ENCODE results near the gene NCF4.

NCF4 gene

DNA sequence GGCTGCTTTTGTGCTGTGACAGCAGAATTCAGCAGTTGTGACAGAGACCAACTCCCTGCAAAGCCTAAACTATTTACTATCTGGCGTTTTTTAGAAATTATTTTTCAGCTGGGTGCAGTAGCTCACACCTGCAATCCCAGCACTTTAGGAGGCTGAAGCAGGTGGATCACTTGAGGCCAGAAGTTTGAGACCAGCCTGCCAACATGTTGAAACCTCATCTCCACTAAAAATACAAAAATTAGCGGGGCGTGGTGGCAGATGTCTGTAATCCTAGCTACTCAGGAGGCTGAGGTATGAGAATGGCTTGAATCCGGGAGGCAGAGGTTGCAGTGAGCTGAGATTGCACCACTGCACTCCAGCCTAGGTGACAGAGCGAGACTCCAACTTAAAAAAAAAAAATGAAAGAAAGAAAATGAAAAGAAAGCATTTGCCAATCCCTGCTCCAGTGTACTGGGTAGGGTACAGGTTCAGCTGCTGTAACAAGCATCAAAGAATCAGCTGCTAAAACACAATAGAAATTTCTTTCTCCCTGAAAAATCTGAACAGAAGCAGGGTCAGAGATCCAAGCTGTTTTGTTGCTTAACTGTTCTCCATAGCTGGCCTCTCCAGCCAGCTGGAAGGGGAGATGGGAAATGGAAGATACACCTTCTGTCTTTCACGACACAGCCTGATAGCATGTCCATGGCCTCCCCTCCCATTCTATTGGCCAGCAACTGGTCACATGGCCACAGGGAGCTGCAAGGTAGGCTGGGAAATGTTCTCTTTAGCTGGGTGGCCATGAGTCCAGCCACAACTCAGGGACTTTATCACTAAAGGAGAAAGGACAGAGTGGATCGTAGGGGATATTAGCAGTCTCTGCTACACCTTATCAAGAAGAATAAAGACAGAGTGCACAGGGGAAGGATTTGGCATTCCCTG lies 8.5 kb upstream of the NCF4 start:
- no peak for DNase-seq
- H3K9me3 Mint-ChIP-seq, result no peaks in the 10 kb centered on the region

GRCh38 chr22:36853407-36854099 lies 7.3 kb upstream of the NCF4 start:
- Mint-ChIP-seq H3K36me3 (no peaks in the 10 kb centered on the region), H3K4me1 (peaks cover 25% of the 10 kb centered on the region), H3K27ac (peak overlapping the region; percentile 86), H3K4me3 (peak overlapping the region; percentile 3), H3K9me3 (no peaks in the 10 kb centered on the region), H3K27me3 (peaks cover 51% of the 10 kb centered on the region)
- DNase-seq, result peak; percentile 93
- CTCF ChIA-PET, result interaction anchor here (0.7 to 11.3 kb wide), 21 partner anchors 8 to 690 kb away, joined by 3 to 211 read pairs (median 4); no protein-coding TSS in a partner anchor

More for the DNA sequence above, 8.5 kb upstream of the NCF4 start:
- H3K27me3 Mint-ChIP-seq, result peaks cover 47% of the 10 kb centered on the region
- no peak overlapping the region for H3K27ac Mint-ChIP-seq
- H3K4me3 Mint-ChIP-seq, result no peak overlapping the region
- CTCF ChIA-PET, result interaction anchor here (0.9 to 11.3 kb wide), 12 partner anchors 9 to 341 kb away, joined by 3 to 211 read pairs (median 6); no protein-coding TSS in a partner anchor
- H3K36me3 Mint-ChIP-seq, result no peaks in the 10 kb centered on the region
- H3K4me1 Mint-ChIP-seq, result peaks cover 25% of the 10 kb centered on the region

DNA sequence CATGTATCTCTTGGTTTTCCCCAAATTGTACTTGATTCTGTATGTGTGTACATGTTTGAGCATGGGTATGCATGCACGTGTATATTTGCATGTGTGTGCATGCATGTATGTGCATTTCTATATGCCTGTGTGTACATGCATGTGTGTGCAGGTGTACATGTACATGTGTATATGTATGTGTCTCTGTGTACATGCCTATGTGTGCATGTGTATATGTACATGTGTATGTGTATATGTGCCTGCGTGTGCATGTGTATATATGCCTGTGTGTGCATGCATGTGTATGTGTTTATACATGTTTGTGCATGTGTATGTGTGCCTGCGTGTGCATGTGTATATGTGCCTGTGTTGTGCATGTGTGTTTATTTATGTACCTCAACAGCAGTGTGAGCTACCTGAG lies 5.3 kb upstream of the NCF4 start:
- Mint-ChIP-seq H3K4me1 (peaks cover 34% of the 10 kb centered on the region), H3K4me3 (no peak overlapping the region), H3K36me3 (no peaks in the 10 kb centered on the region), H3K27me3 (peaks cover 36% of the 10 kb centered on the region), H3K27ac (no peak overlapping the region), H3K9me3 (no peaks in the 10 kb centered on the region)
- DNase-seq, result no peak
- CTCF ChIA-PET, result interaction anchor here (0.7 to 11.3 kb wide), 17 partner anchors 10 to 344 kb away, joined by 3 to 211 read pairs (median 6); no protein-coding TSS in a partner anchor

DNA sequence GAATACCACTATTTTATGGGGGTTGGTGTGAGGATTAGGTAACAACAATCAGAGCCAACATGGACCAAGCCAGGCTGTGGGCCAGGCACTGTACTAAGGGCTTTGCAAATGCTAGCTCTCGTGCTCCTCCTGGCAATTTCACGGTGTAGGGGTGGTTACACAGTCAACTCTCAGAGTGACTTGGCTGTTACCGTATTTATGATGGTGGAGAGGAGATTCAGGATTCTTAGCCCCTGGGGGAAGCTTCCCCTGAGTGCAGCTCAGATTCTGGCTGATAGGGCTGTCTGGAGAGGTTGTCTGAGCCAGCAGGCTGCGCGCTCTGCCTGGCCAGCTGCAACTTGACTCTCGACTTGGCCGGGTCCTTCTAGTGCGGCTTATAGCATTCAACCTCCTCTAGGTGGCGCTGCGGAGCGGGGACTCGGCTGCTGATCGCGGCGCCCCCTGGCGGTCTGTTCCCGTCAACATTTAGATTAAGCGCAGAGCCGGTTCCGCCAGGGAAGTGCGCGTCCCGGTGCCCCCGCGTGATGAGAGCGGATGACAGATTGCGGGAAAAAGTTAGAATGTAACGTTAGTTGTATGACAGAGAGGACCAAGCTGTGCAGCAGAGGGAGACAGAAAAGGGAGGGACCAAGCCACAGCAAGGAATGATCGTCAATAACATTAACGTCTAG lies 4.5 kb upstream of the NCF4 start:
- Mint-ChIP-seq H3K4me1 (peaks cover 42% of the 10 kb centered on the region), H3K4me3 (no peak overlapping the region), H3K36me3 (no peaks in the 10 kb centered on the region), H3K27ac (no peak overlapping the region), H3K27me3 (peaks cover 29% of the 10 kb centered on the region), H3K9me3 (no peaks in the 10 kb centered on the region)
- CTCF ChIA-PET, result interaction anchor here (0.6 to 11.3 kb wide), 41 partner anchors 10 to 403 kb away, joined by 3 to 211 read pairs (median 4); partner anchors contain the start of gene IFT27
- peak; percentile 93 for DNase-seq

DNA sequence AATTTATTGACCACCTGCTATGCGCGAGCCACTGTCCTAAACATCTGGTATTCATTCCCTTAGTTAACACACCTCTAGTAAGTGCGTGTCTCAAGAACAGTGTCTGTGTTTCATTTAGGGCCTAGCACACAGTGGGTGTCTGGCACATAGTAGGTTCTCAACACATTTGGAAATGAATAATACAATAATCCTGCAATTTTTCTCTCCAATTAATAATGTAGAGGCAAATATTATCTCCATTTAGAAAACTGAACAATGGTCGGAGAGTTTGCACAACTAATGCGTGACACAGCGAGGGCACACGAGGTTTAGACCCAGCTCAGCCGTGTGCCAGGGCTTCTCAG lies 4.0 kb upstream of the NCF4 start:
- H3K27ac Mint-ChIP-seq, result no peak overlapping the region
- H3K27me3 Mint-ChIP-seq, result peaks cover 24% of the 10 kb centered on the region
- no peak overlapping the region for H3K4me3 Mint-ChIP-seq
- H3K36me3 Mint-ChIP-seq, result no peaks in the 10 kb centered on the region
- H3K4me1 Mint-ChIP-seq, result peaks cover 47% of the 10 kb centered on the region
- no peaks in the 10 kb centered on the region for H3K9me3 Mint-ChIP-seq
- DNase-seq, result no peak
- CTCF ChIA-PET, result interaction anchor here (0.8 to 11.3 kb wide), 28 partner anchors 9 to 402 kb away, joined by 3 to 211 read pairs (median 4); partner anchors contain the start of gene IFT27

DNA sequence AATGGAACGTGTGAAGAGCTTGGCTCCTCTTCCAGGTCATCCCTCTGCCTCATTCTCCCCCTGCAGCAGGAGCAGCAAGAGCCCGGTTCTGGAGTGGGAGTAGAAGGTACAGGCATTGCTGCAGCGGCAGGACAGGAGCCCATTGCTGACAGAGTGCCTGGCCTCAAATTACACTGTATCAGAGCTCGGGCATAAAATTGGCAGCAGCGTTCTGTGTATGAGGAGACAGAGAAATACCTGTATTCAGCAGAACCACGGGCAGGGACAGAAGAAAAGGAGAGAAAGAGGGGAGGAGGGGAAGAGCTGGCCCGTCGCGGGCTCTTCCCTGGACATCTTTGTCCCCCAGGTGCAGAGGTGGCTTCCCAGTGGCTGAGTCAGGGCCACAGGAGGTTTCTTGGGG lies 2.6 kb upstream of the NCF4 start:
- no peaks in the 10 kb centered on the region for H3K36me3 Mint-ChIP-seq
- CTCF ChIA-PET, result interaction anchor here (1.1 to 11.3 kb wide), 5 partner anchors 47 to 119 kb away, joined by 3 to 211 read pairs (median 13); no protein-coding TSS in a partner anchor
- H3K27ac Mint-ChIP-seq, result no peak overlapping the region
- no peak for DNase-seq
- H3K4me3 Mint-ChIP-seq, result no peak overlapping the region
- peaks cover 48% of the 10 kb centered on the region for H3K4me1 Mint-ChIP-seq
- peaks cover 24% of the 10 kb centered on the region for H3K27me3 Mint-ChIP-seq
- no peaks in the 10 kb centered on the region for H3K9me3 Mint-ChIP-seq

GRCh38 chr22:36858966-36859365 lies 1.8 kb upstream of the NCF4 start:
- peaks cover 20% of the 10 kb centered on the region for H3K27me3 Mint-ChIP-seq
- peaks cover 41% of the 10 kb centered on the region for H3K4me1 Mint-ChIP-seq
- no peak overlapping the region for H3K4me3 Mint-ChIP-seq
- no peaks in the 10 kb centered on the region for H3K9me3 Mint-ChIP-seq
- no peak for DNase-seq
- CTCF ChIA-PET, result interaction anchor here (0.8 to 11.3 kb wide), 3 partner anchors 73 to 118 kb away, joined by 3 to 211 read pairs (median 72); no protein-coding TSS in a partner anchor
- H3K27ac Mint-ChIP-seq, result no peak overlapping the region
- no peaks in the 10 kb centered on the region for H3K36me3 Mint-ChIP-seq

GRCh38 chr22:36860017-36860416 lies 789 bp upstream of the NCF4 start:
- Mint-ChIP-seq H3K9me3 (no peaks in the 10 kb centered on the region), H3K4me3 (peak overlapping the region; percentile 51), H3K27me3 (peaks cover 20% of the 10 kb centered on the region), H3K4me1 (peaks cover 35% of the 10 kb centered on the region), H3K27ac (peak overlapping the region; percentile 94), H3K36me3 (no peaks in the 10 kb centered on the region)
- CTCF ChIA-PET, result interaction anchor here (0.8 to 11.3 kb wide), 4 partner anchors 9 to 117 kb away, joined by 3 to 211 read pairs (median 38); no protein-coding TSS in a partner anchor
- DNase-seq, result no peak

GRCh38 chr22:36860438-36860820 lies 377 bp upstream of the NCF4 start:
- no peaks in the 10 kb centered on the region for H3K9me3 Mint-ChIP-seq
- peaks cover 20% of the 10 kb centered on the region for H3K27me3 Mint-ChIP-seq
- H3K4me1 Mint-ChIP-seq, result peaks cover 35% of the 10 kb centered on the region
- H3K36me3 Mint-ChIP-seq, result no peaks in the 10 kb centered on the region
- peak overlapping the region; percentile 51 for H3K4me3 Mint-ChIP-seq
- CTCF ChIA-PET, result interaction anchor here (1.1 to 11.3 kb wide), 5 partner anchors 8 to 314 kb away, joined by 3 to 211 read pairs (median 3); no protein-coding TSS in a partner anchor
- no peak for DNase-seq
- H3K27ac Mint-ChIP-seq, result peak overlapping the region; percentile 94

DNA sequence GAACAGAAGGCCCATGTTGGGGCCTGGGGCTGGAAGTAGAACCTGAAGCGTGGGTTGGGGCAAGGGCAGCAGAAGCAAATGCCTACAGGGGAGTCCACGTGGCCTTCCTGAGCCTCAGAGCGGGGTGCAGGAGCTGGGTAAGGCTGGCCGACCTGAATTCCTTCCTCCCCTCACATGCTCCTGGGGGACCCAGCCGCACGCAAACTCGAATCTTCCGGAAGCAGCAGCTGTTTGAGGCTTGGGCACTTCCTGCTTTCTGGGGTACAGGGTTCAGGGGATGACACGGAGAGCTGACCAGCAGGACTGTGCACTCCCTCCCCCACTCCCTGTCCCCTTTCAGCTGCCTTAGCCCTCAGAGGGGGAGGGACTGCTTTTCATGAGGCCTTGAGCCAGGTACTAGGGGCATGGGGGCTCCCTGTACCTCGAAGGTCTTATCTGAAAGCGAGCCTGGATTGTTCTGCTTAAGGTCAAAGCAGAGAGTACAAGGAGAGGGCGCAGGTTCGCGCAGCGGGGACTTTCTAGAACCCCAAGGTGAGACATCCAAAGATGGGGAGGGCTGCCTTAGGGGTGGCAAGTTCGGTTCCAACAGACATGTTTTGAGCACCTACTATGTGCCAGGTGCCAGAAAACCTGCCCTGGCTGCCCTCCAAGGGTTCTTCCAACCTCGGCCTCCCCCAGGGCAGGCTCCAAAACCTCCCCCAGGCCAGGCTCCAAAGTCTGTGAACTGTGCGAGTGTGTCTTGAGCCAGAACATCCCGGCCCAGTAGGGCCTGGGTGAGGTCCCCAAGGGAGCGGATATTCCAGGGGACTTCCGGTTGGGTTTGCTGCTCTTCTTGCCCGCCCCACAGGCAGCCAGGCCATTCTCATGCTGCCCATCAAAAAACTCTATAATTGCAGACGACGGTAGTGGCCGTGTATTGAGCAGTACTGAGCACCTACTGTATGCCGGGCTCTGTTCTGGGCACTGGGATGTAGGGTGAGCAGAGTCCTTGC lies 1.7 kb downstream of the NCF4 start:
- Mint-ChIP-seq H3K9me3 (no peaks in the 10 kb centered on the region), H3K4me1 (peaks cover 30% of the 10 kb centered on the region), H3K4me3 (no peak overlapping the region), H3K27ac (peak overlapping the region; percentile 94), H3K36me3 (no peaks in the 10 kb centered on the region), H3K27me3 (peaks cover 7% of the 10 kb centered on the region)
- CTCF ChIA-PET, result interaction anchor here (1.7 to 11.3 kb wide), 3 partner anchors 9 to 115 kb away, joined by 6 to 211 read pairs (median 72); no protein-coding TSS in a partner anchor
- DNase-seq, result no peak

DNA sequence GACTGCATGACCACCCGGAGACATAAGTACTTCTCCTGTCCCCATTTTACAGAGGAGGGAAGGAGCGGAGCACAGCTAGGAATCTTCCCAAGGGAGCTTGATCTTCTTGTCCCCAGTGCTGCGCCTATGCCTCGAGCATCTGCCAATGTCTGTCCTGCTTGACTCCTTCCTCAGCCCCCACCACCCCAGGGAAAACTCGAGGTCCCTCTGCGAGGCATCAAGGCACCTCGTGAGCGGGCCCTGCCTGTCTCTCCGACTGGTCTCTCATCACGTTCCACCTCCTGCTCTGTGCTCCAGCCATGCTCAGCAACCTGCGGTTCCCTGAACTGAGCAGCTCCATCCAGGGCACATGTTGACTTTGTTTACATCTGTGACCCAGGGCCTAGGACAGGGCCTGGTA lies 2.5 kb downstream of the NCF4 start:
- no peaks in the 10 kb centered on the region for H3K36me3 Mint-ChIP-seq
- peaks cover under 1% of the 10 kb centered on the region for H3K27me3 Mint-ChIP-seq
- H3K4me1 Mint-ChIP-seq, result peaks cover 30% of the 10 kb centered on the region
- no peak overlapping the region for H3K27ac Mint-ChIP-seq
- CTCF ChIA-PET, result no interaction called here
- no peak overlapping the region for H3K4me3 Mint-ChIP-seq
- no peaks in the 10 kb centered on the region for H3K9me3 Mint-ChIP-seq
- DNase-seq, result no peak

GRCh38 chr22:36863979-36864378 lies 3.2 kb downstream of the NCF4 start:
- Mint-ChIP-seq H3K27me3 (no peaks in the 10 kb centered on the region), H3K9me3 (no peaks in the 10 kb centered on the region), H3K27ac (no peak overlapping the region), H3K36me3 (no peaks in the 10 kb centered on the region), H3K4me1 (peaks cover 30% of the 10 kb centered on the region), H3K4me3 (no peak overlapping the region)
- CTCF ChIA-PET, result no interaction called here
- no peak for DNase-seq
